DMS153 (cell line): ENCODE data around the gene GCK.
A peak's percentile ranks its signal among the peaks of the same experiment; 100 is the strongest.
"Not testable (repeated sequence)": the region's sequence is repeated elsewhere in the genome, so short reads cannot be mapped to it uniquely, and the experiment has no call there.

Source experiments
- DNase-seq: peaks from one replicate; lab custom pipeline; 2025; lab: John Stamatoyannopoulos, UW

GCK gene

DNA sequence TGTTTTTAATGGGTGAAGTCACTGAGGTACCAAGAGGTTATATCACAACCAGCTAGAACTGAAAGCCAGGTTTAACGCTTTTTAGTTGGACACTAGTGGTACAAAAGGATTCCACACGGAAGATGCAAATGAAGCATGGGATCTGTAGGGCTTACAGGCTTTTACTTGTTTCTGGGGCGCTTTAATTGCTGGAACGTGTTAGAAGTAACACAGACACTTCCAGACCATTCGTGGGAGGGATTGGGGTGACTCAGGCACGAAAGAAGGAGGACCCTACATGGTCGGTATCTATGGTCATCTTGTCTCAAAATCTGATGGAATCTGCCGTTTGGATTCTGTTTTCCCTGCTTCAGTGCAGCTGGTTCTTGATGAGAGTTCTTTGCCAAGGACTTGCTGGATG, 12.6 kb upstream of the GCK start:
- DNase-seq: no peak

DNA sequence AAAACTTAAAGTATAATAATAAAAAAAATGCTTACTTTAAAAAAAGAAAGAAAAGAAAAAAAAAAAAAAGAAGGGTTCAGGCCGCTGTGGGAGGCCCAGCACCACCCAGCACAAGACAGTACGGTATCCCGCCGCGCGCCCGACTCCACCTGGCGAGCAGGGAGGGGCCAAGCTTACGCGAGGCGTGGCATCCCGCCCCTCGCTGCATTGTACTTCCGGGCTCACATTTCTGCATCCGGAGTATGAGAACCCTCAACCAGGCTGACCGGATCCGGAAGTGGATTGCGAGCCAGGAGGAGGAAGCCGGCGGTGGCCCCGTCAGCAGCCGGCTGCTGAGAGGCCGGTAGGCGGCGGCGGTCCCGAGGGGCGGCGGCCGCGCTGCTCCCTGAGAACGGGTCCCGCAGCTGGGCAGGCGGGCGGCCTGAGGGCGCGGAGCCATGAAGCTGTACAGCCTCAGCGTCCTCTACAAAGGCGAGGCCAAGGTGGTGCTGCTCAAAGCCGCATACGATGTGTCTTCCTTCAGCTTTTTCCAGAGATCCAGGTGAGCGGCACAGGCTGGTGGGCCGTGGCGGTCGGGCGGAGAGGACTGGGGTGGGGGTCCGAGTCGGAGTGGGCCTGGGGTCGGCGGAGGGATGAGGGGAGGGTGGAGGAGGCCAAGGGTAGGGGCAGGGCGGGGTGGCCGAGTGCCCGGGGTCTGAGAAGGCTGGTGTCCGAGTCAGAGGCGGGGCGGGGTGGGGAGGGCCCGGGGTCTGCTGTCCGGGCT, 11.6 kb upstream of the GCK start, which contains the start of gene YKT6:
Gene YKT6, plus strand, starts transcription at position 280 of the 763 bp plus-strand sequence. Its CDS starts 158 bp downstream, at position 438.
- peak; percentile 97 for DNase-seq

DNA sequence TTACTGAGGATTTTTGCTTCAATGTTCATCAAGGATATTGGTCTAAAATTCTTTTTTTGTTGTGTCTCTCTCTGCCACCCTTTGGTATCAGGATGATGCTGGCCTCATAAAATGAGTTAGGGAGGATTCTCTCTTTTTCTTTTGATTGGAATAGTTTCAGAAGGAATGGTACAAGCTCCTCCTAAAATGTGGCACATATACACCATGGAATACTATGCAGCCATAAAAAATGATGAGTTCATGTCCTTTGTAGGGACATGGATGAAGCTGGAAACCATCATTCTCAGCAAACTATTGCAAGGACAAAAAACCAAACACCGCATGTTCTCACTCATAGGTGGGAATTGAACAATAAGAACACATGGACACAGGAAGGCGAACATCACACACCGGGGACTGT, 10.9 kb upstream of the GCK start:
- DNase-seq: not testable (repeated sequence)

DNA sequence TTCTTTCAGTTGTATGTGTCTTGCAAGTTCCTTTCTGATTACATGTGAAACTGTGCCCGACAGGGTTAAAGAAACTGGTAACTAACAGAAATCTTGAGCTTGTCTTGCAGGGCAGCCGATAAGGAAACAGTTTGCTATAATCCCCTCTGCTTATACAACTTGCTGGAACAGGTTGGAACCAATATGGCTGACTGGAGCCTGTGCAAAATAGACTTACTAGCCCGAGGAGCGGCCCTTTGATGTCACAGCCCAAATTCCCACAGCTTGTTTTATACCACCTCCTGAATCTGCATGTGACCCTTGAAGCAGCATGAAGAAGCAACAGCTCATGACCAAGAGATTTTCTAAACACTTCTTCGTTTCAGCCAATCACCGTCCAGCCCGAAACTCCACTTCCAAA, 8.2 kb upstream of the GCK start:
- DNase-seq: no peak

DNA sequence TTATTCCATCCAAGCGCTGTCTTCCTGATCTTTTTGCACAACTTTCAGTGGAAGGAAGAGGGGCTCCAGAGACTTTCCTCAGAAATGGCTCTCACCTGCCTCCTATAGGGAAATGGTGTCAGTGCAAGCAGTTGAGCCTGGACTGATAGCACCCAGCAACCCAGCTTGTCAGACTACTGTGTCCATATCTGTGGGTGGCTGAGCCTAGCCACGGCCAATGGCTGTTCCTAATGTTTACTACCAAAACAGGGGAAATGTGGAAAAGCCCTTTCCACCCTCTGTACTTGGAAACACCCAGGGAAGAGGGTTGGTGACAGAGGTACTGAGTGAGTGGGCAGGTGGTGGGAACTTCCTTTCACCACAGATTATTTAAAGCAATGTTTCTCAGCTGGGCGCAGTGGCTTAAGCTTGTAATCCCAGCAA, 7.2 kb upstream of the GCK start:
- no peak for DNase-seq

DNA sequence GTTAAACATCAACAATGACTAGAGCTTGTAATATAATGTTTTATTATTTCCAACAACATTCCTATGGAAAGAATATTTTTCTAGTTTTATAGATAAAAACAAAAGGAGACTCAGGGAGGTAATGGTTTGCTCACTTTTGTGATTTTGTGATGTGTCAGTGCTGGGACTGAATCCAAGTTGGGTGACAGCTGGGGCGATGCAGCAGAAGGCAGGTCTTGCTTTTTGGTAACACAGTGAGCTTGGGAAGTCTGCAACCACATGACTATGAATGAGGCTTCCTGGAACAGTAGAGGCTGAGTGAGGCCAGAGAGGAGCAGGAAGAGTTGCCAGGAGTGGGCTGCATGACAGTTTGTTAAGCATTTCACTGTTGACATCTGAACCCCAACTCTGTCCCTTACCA, 6.7 kb upstream of the GCK start:
- no peak for DNase-seq

DNA sequence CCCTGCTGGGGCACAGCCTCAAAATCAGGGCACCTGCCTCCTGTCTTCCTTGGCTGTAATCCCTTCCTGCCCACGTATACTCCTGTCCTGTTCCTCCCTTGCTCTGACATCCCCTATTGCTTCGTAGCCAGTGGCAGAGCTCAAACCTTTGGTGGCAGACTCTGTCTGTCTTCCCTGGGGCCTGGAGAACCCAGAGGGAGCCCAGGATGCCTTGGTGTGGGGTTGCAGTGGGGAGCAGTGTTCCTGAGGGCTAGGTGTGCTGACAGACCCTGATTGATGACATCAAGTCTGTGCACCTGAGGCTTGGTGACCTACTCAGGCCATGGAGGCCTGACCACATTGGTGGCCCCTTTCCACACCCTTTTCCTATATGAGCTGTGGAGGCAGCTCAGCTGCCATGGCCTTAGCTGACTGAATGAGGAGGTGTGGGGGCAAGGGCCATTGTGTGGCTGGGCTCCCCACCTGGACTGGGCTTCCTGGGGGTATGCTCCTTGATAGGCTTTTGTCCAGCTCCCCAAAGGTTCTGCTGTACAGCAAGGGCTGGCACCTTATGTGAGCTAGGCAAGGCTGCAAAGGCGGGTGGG, 5.4 kb upstream of the GCK start:
- no peak for DNase-seq

DNA sequence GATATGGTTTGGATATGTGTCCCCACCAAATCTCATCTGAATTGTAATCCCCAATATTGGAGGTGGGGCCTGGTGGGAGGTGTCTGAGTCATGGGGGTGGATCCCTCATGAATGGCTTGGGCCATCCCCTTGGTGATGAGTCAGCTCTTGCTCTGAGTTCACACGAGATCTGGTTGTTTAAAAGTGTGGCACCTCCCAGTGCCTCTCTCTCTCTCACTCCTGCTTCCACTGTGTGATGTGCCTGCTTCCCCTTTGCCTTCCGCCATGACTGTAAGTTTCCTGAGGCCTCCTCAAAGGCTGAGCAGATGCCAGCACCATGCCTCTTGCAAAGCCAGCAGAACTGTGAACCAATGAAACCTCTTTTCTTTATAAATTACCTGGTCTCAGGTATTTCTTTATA, 4.8 kb upstream of the GCK start:
- DNase-seq: no peak

DNA sequence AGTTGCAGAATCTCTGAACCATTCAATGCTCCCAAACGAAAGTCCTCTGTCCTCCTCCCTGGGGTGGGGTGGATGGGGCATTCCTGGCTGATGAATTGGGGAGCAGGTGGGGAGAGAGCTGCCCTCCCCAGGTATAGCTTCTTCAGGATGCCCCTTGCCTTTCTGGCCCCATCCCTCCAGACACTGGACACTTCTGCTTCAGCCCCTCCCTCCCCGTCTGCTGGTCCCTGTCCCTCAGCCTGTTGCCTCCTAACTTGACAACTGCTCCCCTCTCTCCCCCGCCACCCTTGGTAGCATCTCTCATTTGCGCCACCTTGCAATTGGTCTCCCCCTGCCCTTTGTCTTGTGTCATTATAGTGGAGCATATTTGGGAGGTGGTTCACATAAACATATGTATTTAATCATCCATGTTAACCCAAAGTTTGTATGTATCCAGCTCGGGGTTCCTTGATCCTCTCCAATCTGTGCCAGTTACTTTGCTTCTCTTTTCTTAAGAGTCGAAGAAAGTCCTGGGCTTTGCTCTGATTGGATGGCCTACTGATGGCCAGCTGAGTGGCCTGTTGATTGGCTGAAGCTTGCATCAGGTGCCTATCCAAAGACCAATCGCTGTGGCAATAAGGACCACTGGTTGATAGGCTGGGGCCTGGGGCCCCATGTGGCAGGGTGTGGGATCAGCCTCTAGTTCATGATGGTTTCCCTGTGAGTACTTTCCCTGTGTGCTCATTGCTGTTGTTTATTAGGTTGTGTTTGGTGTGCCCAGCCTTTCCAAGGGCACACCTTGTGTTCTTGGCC, 4.0 kb upstream of the GCK start:
- DNase-seq: no peak

DNA sequence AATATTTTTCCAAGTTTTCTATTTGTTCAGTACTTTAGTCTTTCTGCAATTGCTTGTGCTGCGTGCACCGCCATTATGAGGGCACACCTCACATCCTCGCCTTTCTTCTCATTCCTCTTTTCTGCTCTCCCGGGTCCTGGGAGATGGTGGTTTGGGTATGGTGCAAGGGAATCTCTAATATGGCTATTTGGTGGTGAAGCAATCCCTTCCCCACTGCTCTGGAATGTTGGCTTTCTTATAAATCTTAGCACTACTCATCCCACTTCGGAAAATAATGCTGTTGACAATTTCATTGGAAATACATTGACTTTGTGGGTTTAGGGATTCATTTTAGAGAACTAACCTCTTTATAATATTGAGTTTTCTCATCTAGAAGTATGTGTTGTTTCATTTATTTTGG, 1.9 kb upstream of the GCK start:
- DNase-seq: no peak

DNA sequence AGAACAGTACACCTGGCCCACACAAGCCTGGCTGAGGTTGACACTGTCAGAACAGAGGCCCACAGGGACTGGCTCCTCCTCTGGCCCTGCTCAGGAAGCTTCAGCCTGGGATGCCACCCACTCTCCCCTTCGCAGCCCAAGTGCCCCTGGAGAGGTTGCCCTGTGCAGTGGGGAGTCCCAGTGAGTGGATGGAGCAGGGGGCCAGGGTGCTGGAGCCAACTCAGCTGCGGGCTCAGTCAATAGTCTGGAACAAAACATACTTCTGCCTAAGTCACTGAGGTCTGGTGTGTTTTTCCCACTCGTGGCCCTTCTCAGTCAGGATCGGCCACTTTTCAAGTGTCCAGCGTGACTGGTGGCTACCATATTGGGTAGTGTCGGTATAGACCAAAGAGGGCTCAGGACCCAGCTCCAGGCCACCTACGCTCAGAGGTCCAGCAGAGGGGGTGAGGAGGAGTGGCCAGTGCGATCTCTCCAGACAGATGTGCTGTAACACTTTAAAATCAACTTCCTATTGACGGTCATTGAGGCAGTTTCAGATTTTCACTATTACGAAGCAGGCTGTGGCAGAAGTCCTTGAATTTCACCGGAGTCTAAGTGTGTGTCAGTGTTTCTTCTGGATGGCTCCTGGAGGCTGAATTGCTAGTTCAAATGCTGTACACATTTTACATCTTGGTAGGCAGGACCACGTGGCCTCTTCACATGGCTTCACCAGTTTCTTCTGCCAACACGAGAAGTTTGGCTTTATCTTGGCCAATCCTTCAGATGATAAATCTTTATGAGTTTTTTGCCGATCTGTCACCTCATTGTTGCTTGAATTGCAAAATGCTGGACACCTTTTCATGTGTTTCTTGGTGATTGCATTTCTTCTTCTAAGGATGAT, 994 bp upstream of the GCK start:
- DNase-seq: no peak

DNA sequence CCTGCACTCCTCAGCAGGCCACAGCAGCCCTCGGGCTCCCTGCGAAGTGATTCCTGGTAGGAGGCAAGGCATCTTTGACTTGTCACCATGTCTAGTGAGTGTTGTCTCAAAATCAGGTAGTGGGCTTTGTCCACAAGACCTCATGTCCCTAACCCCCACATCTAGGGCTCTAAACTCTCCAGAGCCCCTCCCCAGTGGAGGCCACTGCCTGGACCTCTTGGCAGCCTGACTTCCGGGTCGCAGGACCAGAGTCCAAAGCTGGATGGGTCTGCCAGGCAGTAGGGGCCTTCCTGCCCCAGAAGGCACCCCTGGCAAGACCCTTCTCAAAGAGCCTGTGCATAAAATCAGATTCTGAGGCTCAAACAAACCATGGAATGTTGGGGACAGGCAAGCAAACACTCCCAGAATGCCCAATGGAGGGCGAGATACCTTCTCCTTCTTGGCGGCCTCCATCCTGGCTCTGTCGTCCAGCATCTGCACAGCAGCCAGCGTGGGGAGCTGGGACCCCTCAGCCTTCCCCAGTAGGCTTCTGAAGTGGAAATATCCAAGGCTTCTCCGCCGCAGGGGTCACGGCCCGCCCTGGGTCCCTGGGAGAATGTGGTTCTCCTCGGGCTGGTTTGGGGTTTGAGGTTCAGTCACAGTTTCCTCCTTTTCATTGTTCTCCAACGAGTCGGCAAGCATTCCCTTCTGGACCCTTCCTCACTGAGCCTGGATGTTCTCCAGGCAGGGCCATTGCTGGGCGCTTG, 586 bp downstream of the GCK start:
- DNase-seq: no peak

DNA sequence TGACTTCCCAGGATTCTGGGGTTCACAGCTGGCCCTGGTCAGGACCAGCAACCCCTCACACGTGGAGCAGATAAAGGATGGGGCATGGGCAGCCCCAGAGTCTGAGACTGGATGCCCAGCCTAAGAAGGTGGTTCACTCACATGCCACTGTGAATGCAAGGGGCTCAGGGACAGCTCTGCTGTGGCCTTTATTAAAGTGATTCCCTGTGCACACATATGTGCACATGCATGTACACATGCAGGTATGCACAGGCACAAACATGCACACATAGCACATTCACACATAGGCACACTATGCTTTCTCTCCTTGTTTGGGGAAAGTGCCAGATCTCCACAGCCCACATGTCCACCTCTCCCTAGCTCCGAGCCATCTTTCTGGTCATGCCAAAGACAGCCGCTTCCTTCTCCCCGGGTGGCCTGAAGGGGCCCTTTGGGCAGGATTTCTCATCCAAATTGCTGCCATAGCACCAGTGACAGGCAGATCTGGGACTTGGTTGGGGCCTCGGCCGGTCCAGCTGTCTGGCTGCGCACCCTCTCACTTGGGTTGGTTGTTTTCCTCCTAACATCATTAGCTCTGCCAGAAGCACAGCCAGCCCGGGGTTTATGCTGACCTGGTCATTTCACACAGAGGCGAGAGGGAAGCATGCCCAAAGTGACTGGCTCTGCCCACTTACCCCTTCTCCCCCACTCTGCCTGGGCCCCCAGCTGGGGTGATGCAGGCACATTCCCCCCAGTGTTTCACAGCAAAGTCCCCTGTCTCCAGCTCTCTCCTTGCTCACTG, 1.4 kb downstream of the GCK start:
- no peak for DNase-seq

DNA sequence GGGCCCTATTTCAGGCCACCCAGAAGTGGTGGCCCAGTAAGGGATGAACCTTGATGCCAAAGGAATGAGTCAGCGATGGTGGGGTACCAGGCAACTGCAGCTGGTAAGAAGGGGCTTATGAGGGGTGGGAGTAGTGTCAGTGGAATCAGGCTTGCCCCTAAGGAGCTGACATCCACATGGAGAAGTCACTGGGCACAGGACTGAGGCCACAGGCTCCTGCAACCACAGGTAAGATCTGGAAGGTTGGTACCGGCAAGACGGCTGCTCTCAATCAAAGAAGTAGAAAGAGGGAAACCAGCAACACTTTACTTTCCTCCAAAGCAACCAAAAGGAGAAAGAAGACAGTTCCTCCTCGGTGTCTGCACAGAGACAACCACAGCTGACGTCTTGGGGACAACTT, 2.5 kb downstream of the GCK start:
- no peak for DNase-seq

DNA sequence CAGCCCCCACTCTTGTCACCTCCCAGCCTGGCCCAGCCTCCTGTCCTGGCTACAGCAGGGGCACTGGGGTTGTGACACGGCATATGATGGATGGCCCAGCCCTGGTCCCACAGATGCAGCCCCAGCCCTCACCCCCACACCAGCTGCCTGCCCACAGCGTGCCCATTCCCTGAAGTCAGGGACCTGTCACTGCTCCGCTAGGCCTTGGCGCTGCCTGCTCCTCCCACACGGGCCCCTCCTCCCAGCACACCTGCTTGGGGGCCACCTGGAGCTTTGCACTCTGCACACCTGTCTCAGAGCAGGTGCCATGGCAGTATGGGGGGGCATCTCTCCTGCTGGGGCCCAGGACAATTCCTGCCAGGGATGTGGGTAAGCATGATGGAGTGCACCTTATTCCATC, 3.5 kb downstream of the GCK start:
- DNase-seq: no peak

DNA sequence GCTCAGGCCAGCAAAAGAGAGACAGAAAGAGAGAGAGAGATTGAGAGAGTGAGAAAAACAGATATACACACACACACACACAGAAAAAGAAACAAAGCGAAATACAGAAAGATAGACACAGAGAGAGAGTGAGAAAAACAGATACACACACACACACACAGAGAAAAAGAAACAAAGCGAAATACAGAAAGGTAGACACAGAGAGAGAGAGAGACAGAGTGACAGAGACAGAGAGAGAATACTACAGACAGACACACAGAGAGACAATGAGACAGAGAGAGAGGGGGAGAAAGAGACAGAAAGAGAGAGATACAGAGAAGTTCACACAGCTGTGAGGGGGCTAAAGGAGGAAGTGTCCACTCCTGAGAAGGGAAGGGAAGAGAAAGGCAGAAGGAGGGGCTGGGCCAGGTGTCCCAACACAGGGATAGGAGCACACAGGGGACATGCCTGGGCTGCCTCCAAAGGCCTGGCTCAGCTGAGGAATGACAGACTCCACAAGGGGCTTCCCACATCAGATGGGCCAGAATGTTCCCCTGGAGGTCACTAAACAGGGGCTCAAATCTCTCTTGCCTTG, 4.3 kb downstream of the GCK start:
- DNase-seq: no peak

DNA sequence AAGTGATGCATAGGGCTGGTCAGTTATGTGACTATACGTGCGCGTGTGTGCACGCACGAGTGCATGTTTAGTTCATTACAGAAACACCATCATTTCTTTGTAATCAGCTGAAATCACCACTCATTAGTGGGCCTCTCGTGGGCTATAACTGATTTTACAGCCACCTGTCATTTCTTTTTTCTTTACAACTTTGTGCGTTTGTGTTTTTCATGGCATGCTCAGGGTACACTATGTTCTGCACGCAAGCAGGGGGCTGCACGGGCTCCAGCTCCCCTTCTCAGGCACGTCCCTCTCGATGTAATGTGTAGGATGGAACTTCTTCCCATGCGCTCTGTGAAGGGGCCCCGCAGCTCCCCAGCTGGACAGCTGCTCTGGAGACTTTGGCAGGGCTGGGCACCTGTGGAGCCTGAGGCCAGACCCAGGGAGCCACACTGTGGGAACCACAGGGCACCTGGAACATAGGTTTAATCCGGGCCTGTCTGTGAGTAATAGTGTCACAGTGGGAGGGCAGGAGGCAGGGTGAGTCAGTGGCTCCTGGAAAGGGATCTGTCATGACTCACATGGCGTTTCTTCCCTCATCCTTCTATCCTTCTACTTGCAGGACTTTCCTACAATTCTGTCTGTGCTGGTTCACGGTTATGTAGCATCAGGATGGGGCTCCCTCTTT, 4.9 kb downstream of the GCK start:
- DNase-seq: no peak

DNA sequence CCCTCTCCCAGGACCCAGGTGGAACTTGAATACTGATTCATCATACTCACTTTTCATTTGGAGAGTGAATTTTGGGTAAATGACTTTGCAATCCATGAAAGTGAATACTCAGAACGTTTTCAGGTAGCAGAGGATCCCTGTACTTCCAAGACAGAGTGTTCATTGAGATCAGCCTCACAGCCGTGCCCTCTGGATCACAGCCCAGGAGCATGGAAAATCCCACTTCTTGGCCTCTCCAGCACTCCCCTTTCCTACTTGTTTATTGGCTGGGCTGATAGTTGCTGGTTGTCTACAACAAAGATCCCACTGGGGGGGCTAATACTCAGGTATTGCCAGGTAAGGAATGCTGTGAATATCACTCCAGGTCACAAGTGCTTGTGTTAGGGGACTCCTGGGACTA, 5.9 kb downstream of the GCK start:
- DNase-seq: no peak

DNA sequence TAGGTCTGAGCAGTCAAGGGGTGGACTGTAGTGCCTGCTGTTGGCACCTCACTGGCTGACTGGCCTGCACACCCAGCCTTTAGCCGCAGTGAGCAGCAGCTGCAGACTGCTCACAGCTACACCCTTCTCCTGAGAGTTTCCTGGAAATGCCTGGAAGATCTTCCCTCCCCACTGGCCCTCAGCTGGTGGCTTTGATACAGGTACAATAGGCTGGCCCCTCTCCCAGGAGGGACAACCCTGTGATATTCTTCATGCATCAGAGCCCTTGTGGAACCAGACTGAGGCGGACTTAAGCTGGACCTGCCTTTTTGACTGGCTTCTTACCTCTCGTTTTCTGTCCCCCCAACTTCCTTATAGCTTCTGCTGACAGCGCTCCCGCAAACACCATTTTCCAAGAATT, 6.4 kb downstream of the GCK start:
- DNase-seq: no peak

DNA sequence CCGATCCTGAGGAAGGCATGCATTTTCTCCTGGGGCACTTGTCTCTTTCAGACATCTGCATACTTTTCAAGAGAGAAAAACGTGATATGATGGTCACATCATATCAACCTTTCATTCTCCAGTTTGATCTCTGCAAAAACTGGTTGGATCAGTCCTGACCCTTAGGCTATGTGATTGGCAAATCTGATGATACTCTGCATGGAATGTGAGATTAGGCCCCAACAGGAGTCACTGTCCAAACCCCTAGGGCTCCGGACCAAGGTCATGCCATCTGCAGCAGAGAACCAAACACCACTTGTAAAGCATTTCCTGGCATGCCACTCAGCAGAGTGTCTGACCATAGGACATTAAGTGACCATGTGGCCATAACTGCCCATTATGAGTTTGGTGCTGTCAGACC, 8.6 kb downstream of the GCK start:
- DNase-seq: no peak
